ENCODE measurements around the gene KCNG2.
A peak's percentile ranks its signal among the peaks of the same experiment; 100 is the strongest.

KCNG2 gene

GRCh38 chr18:79800371-79801180 is 2.8 kb downstream of the KCNG2 start:
- DNase-seq, result no peak

GRCh38 chr18:79801217-79801616 is 3.5 kb downstream of the KCNG2 start:
- no peak for DNase-seq

DNA sequence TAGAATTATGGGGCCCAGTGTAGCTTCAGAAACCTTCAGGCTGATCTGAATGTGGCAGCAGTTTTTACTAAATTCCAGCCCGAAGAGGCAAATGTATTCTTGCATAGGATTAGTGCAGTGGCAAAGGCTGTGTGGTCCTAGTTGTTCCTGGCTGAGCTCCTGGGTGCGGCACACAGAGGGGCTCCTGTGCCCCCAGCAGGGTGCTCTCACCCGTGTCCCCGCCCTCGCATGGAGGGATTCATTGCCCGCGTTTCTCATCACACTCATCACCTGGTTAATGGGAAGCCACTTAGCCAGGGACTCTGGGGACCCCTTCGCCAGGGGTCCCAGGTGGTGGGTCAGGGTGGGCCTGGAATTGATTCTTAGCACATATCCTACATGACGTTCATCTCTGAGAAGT is 3.9 kb downstream of the KCNG2 start:
- no peak for DNase-seq

GRCh38 chr18:79802298-79802697 is 4.6 kb downstream of the KCNG2 start:
- DNase-seq, result no peak

DNA sequence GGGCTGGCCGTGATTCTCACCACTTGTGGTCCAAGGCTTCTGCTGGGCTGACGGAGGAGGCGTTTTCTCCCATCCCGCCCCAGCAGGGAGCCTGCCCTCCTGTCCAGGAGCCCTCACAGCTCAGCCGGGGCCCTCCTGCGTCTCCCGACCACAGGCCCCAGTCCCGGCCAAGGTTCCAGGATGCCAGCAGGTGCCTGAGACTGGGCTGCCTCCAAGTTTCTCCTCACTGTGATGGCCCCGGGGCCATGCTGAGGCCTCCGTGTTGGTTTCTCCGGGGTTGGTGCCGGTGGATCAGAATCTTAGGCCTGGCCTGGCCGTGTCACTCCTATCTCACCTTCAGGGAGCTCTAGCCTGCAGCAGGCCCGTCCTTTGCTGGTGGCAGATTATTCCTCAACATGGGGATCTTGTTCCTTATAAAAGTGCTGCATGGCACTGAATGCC is 5.9 kb downstream of the KCNG2 start:
- no peak for DNase-seq

DNA sequence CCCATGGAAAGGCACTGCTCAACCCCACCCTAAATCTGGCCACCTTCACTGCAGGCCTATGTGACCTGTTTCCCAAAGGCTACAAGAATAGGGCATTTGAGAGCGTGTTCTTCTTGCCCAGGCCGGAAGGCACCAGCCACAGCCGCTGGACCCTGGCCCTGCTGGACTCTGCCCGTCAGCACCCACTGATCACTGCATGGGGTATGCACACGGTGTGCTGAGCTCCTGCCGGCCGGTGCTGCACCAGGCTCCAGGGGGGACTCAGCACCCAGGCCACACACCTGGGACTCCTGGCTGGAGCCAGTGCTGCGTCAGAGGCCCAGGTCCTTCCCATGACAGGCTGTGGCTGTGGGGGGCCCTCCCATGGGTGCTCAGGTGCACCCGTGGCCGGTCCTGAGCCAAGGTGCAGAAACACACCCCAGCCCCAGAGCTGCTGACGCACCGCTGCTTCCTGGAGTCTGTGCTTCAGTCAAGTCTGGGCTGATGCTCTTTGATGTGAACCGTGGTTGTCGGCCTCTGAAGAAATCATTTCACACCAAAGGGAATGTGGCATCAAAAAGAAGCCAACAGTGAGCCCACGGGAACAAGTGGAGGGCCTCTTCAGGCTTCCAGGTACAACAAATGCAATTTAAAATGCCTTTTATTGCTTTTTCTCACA is 6.5 kb downstream of the KCNG2 start:
- no peak for DNase-seq

- DNase-seq, result no peak
These were observed 7.6 kb downstream of the KCNG2 start for GRCh38 chr18:79805211-79805887.

- DNase-seq, result no peak
These were observed 8.3 kb downstream of the KCNG2 start for GRCh38 chr18:79805926-79806487.

GRCh38 chr18:79806976-79807841 is 9.5 kb downstream of the KCNG2 start:
- DNase-seq, result no peak

DNA sequence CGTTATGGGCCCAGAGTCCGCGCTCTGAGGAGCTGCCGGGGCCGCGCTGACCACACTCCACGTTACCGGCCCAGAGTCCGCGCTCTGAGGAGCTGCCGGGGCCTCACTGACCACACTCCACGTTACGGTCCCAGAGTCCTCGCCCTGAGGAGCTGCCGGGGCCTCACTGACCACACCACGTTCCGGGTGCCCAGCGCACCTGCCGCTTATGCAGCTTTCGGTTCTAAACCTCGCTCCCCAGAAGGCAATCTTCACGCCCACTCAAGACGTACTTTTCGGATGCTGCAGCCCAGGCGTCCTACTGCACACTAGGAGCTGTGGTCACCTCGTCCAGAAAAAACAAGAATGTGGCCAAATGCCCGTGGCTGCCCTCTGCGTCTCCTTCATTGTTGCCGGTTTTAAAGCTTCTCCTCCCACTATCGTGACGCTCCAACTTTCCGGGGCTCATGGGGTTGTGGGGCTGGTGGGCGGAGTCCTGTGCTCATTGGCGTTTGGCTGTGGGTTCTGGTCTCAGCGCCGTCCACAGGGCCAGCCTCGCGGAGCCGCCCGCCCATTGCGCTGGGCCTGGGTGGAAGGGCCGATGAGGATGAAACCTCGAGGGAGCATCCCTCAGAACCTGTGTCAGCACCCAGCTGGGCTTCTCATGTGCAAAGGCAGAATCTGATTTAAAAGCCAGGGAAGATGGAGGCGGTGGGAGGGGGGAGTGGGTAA is 11.9 kb downstream of the KCNG2 start:
- no peak for DNase-seq

DNA sequence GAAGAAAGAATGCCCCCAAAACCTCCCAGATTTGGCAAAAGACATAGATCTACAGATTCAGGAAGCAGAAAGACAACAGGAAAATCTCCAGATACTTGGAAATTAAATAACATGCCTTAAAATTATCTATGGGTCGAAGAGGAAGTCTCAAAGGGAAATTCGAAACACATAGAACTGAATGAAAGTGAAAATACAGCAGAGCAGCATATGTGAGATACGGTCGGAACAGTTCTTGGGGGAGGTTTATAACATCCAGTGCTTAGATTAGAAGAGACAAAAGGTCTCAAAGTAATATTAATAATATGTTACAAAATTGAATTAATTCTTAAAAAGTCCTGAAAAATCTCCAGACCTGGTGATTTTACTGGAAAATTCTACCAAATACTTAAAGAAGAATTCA is 14.3 kb downstream of the KCNG2 start:
- no peak for DNase-seq

GRCh38 chr18:79814373-79814772 is 16.6 kb downstream of the KCNG2 start:
- no peak for DNase-seq

- DNase-seq, result no peak
These were observed 17.9 kb downstream of the KCNG2 start for GRCh38 chr18:79815657-79816056.

DNA sequence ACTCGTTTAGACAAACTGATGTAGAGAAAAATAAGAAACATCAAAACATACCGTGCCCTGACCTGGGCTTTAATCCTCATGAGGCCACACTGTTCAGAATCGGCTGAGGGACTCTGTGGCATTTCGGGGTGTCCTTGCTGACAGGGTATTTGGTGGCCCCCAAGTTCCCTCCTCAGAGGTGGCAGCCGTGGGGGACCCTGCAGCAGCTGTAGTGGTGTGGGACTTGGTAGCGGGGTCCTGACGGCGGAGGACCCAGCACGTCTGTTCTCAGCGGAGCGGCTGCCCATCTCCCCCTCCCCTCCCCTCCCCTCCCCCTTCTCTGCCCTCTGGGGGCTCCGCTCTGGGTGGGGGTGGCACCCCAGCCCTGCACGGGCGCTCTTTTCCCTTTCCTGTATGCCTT is 18.4 kb downstream of the KCNG2 start:
- DNase-seq, result no peak

- DNase-seq, result no peak
These were observed 19.4 kb downstream of the KCNG2 start for GRCh38 chr18:79816981-79817606.

- DNase-seq, result no peak
These were observed 19.9 kb downstream of the KCNG2 start for GRCh38 chr18:79817607-79817998.

DNA sequence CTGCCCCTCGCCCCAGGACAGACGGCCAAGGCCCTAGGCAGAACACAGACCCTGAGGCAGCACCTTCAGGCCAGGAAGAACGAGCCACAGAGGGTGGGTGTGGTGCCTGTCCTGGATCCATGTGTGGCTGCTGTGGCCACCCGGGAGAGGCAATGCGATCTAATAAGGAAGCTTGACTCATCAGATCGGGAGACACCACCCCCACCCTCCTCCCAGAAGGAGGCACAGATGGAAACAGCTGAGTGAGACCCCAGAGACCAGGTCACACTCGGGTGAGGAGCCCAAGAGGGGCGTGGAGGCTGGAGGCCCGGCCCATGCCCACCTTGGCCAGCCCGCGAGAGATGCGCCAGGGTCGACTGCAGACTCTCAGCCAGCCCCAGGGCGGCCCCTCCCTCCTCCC is 20.3 kb downstream of the KCNG2 start:
- no peak for DNase-seq

DNA sequence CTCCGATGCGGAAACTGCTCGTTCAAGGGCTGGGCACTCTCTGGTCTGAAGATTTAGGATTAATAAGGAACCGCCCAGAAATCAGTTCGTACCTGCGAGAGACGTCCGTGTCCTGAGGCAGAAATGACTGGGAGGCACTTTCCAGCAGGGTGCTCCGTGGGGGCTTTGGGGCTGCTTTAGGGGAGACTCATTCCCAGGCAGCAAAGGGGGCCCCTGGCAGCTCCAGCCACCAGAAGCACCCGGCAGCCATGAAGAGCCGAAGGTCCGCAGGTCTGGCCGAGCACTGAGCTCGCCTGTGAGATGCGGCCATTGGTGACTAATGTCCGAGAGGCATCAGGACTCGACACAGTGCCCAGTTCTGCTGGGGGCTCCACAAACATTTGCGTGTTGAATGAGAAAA is 20.9 kb downstream of the KCNG2 start:
- no peak for DNase-seq

GRCh38 chr18:79819064-79819967 is 21.6 kb downstream of the KCNG2 start:
- no peak for DNase-seq

- DNase-seq, result peak; percentile 48
These were observed 22.2 kb downstream of the KCNG2 start for GRCh38 chr18:79819968-79820351.
